Activated effector memory CD4-positive, alpha-beta T cell treated with Interleukin-2 at 50 U/mL for 16 hours (primary cell): Measurements from ENCODE around the gene GCFC2.
"Not testable (repeated sequence)": the region's sequence is repeated elsewhere in the genome, so short reads cannot be mapped to it uniquely, and the experiment has no call there.

Experiments used
- DNase-seq: peaks from one replicate; pipeline ENCODE4 v3.0.0-alpha.2; 2020

Gene GCFC2

GRCh38 chr2:75679556-75679955 lies 31.2 kb downstream of the GCFC2 start:
- DNase-seq, result no peak

- no peak for DNase-seq
Observed at GRCh38 chr2:75676464-75676863, 34.3 kb downstream of the GCFC2 start.

- DNase-seq, result no peak
Observed at GRCh38 chr2:75675908-75676307, 34.8 kb downstream of the GCFC2 start.

GRCh38 chr2:75675423-75675822 lies 35.3 kb downstream of the GCFC2 start:
- not testable (repeated sequence) for DNase-seq

GRCh38 chr2:75667884-75668283 lies 42.8 kb downstream of the GCFC2 start:
- no peak for DNase-seq

GRCh38 chr2:75666911-75667310 lies 43.8 kb downstream of the GCFC2 start:
- DNase-seq, result no peak

GRCh38 chr2:75657798-75658197 lies 52.9 kb downstream of the GCFC2 start:
- DNase-seq, result no peak

- DNase-seq, result no peak
Observed at GRCh38 chr2:75656563-75656962, 54.2 kb downstream of the GCFC2 start.

GRCh38 chr2:75655861-75656260 lies 54.9 kb downstream of the GCFC2 start:
- DNase-seq, result no peak

- DNase-seq, result no peak
Observed at GRCh38 chr2:75654012-75654411, 56.7 kb downstream of the GCFC2 start.

GRCh38 chr2:75647771-75648170 lies 62.9 kb downstream of the GCFC2 start:
- DNase-seq, result no peak

- DNase-seq, result peak; percentile 60
Observed at GRCh38 chr2:75646583-75647425, 63.9 kb downstream of the GCFC2 start, which contains the start of gene MRPL19. TSS of gene MRPL19 (plus strand) at chr2:75646783. CDS start at chr2:75646808, 25 bp downstream.

- no peak for DNase-seq
Observed at GRCh38 chr2:75646090-75646582, 64.6 kb downstream of the GCFC2 start.

- no peak for DNase-seq
Observed at GRCh38 chr2:75645643-75646042, 65.1 kb downstream of the GCFC2 start.

GRCh38 chr2:75643980-75644379 lies 66.7 kb downstream of the GCFC2 start:
- DNase-seq, result no peak

- no peak for DNase-seq
Observed at GRCh38 chr2:75641587-75641986, 69.1 kb downstream of the GCFC2 start.

- peak; percentile 16 for DNase-seq
Observed at GRCh38 chr2:75640621-75641121, 70.0 kb downstream of the GCFC2 start.

- DNase-seq, result no peak
Observed at GRCh38 chr2:75637568-75637967, 73.1 kb downstream of the GCFC2 start.

- no peak for DNase-seq
Observed at GRCh38 chr2:75634945-75635344, 75.8 kb downstream of the GCFC2 start.

- DNase-seq, result no peak
Observed at GRCh38 chr2:75633620-75634019, 77.1 kb downstream of the GCFC2 start.

- no peak for DNase-seq
Observed at GRCh38 chr2:75632813-75633212, 77.9 kb downstream of the GCFC2 start.

- no peak for DNase-seq
Observed at GRCh38 chr2:75632091-75632701, 78.5 kb downstream of the GCFC2 start.

- DNase-seq, result peak; percentile 23
Observed at GRCh38 chr2:75627902-75628504, 82.7 kb downstream of the GCFC2 start.

GRCh38 chr2:75622929-75623328 lies 87.8 kb downstream of the GCFC2 start:
- no peak for DNase-seq
